Mesenchymal stem cell (in vitro differentiated cells and primary cell): ENCODE data around the gene ABTB2.

Experiments
- DNase-seq: peaks from one replicate; pipeline ENCODE4 v3.0.0-alpha.2; 2013
- H2AFZ ChIP-seq: one replicate; pipeline ENCODE4 v1.6.1; 2013; ENCODE audit warnings: low read depth, mild to moderate bottlenecking, control low read depth, inconsistent platforms, low read length, moderate library complexity
- H2AK5ac ChIP-seq: 2 replicates; pipeline ENCODE4 v1.6.1; 2013; ENCODE audit warnings: low read length, moderate library complexity, mild to moderate bottlenecking, inconsistent platforms; ENCODE audit not compliant: severe bottlenecking
- H2BK120ac ChIP-seq: one replicate; pipeline ENCODE4 v1.6.1; 2013; ENCODE audit warnings: low read depth, mild to moderate bottlenecking, inconsistent platforms, low read length, moderate library complexity
- H2BK12ac ChIP-seq, 2 experiments: one replicate each; pipeline ENCODE4 v1.6.1; 2013; ENCODE audit warnings: inconsistent platforms in 2 of 2, low read length in 2 of 2, mild to moderate bottlenecking in 2 of 2, moderate library complexity in 2 of 2, control low read depth in 1 of 2
- H2BK15ac ChIP-seq: one replicate; pipeline ENCODE4 v1.6.1; 2013; ENCODE audit warnings: mild to moderate bottlenecking, low read depth, inconsistent platforms; ENCODE audit not compliant: poor library complexity, severe bottlenecking
- H2BK5ac ChIP-seq: 2 replicates; pipeline ENCODE4 v1.6.1; 2013; ENCODE audit warnings: low read depth, mild to moderate bottlenecking, low read length, control low read depth, inconsistent platforms; ENCODE audit not compliant: poor library complexity, severe bottlenecking
- H3K14ac ChIP-seq, 2 experiments: one replicate each; pipeline ENCODE4 v1.6.1; 2013; ENCODE audit warnings: inconsistent platforms in 2 of 2, low read length in 2 of 2, control low read depth in 1 of 2, mild to moderate bottlenecking in 1 of 2, moderate library complexity in 1 of 2
- H3K18ac ChIP-seq, 2 experiments: one replicate each; pipeline ENCODE4 v1.6.1; 2013; ENCODE audit warnings: inconsistent platforms in 2 of 2, low read length in 2 of 2, control low read depth in 1 of 2, low read depth in 1 of 2, mild to moderate bottlenecking in 1 of 2
- H3K23ac ChIP-seq, 2 experiments: one replicate each; pipeline ENCODE4 v1.6.1; 2013; ENCODE audit warnings: inconsistent platforms in 2 of 2, low read length in 2 of 2, mild to moderate bottlenecking in 2 of 2, moderate library complexity in 2 of 2, control low read depth in 1 of 2
- H3K27ac ChIP-seq: 2 replicates; pipeline ENCODE4 v1.5.1; 2013; ENCODE audit warnings: mild to moderate bottlenecking, moderate library complexity, low read length, control low read depth, inconsistent platforms; ENCODE audit not compliant: poor library complexity, severe bottlenecking
- H3K27me3 ChIP-seq, 2 experiments: 2 replicates each; pipeline versions ENCODE4 v1.6.1 to v1.7.0; 2013; ENCODE audit warnings: low read length in 2 of 2, mild to moderate bottlenecking in 2 of 2, moderate library complexity in 2 of 2, control low read depth in 1 of 2, inconsistent platforms in 1 of 2; ENCODE audit not compliant: control insufficient read depth in 1 of 2, insufficient read depth in 1 of 2
- H3K36me3 ChIP-seq, 2 experiments: 2 replicates each; pipeline versions ENCODE4 v1.6.1 to v1.7.0; 2013; ENCODE audit warnings: low read length in 2 of 2, control low read depth in 1 of 2, inconsistent platforms in 1 of 2, low read depth in 1 of 2, mild to moderate bottlenecking in 1 of 2; ENCODE audit not compliant: insufficient read depth in 2 of 2, control insufficient read depth in 1 of 2
- H3K4ac ChIP-seq, 2 experiments: one replicate each; pipeline ENCODE4 v1.6.1; 2013; ENCODE audit warnings: inconsistent platforms in 2 of 2, low read length in 2 of 2, mild to moderate bottlenecking in 2 of 2, moderate library complexity in 2 of 2, control low read depth in 1 of 2, low read depth in 1 of 2
- H3K4me1 ChIP-seq: 2 replicates; pipeline ENCODE4 v1.6.1; 2013; ENCODE audit warnings: low read depth, low read length, control low read depth; ENCODE audit not compliant: control insufficient read depth, insufficient read depth
- H3K4me2 ChIP-seq: 2 replicates; pipeline ENCODE4 v1.6.1; 2013; ENCODE audit warnings: low read length, mild to moderate bottlenecking, inconsistent platforms; ENCODE audit not compliant: poor library complexity, severe bottlenecking
- H3K4me3 ChIP-seq, 2 experiments: 2 replicates each; pipeline versions ENCODE4 v1.5.1 to v1.7.0; 2013; ENCODE audit warnings: low read length in 2 of 2, mild to moderate bottlenecking in 2 of 2, control low read depth in 1 of 2, low read depth in 1 of 2; ENCODE audit not compliant: insufficient read depth in 1 of 2
- H3K79me1 ChIP-seq: replicated peaks from 2 replicates; pipeline ENCODE4 v1.6.1; 2013; ENCODE audit warnings: mild to moderate bottlenecking, control low read depth, low read length, inconsistent platforms; ENCODE audit not compliant: poor library complexity, severe bottlenecking
- H3K9ac ChIP-seq: 2 replicates; pipeline ENCODE4 v1.7.0; 2013; ENCODE audit warnings: mild to moderate bottlenecking, low read length, moderate library complexity
- H3K9me3 ChIP-seq: 2 replicates; pipeline ENCODE4 v1.7.0; 2013; ENCODE audit warnings: mild to moderate bottlenecking, low read length; ENCODE audit not compliant: control insufficient read depth
- H4K8ac ChIP-seq: one replicate; pipeline ENCODE4 v1.6.1; 2013; ENCODE audit warnings: inconsistent platforms, mild to moderate bottlenecking, low read length, moderate library complexity
- H4K91ac ChIP-seq: one replicate; pipeline ENCODE4 v1.6.1; 2013; ENCODE audit warnings: mild to moderate bottlenecking, low read length, inconsistent platforms
- WGBS: methylation state at CpG from one replicate; pipeline ENCODE4 v1.1.7; 2013; ENCODE audit warnings: mixed read lengths; 5-methylcytosine and 5-hydroxymethylcytosine counted together

ABTB2 gene

GRCh38 chr11:34318111-34319037 is 39.4 kb downstream of the ABTB2 start:
- H2BK120ac ChIP-seq, result no peak overlapping the region

GRCh38 chr11:34317666-34318065 is 40.1 kb downstream of the ABTB2 start:
- Histone ChIP-seq H2AFZ (no peak overlapping the region), H4K8ac (no peak overlapping the region), H3K79me1 (peaks cover 40% of the 10 kb centered on the region), H2BK15ac (no peak overlapping the region), H2BK120ac (no peak overlapping the region), H3K9ac (no peak overlapping the region), H3K4me3 (no peak overlapping the region), H3K36me3 (no peaks in the 10 kb centered on the region), H4K91ac (no peak overlapping the region), H3K14ac (no peak overlapping the region), H3K4me2 (no peak overlapping the region), H3K9me3 (no peaks in the 10 kb centered on the region), H3K27ac (no peak overlapping the region), H2BK12ac (no peak overlapping the region), H2BK5ac (no peak overlapping the region), H3K18ac (no peak overlapping the region), H3K23ac (no peak overlapping the region), H3K4ac (no peak overlapping the region), H3K27me3 (no peaks in the 10 kb centered on the region), H2AK5ac (no peak overlapping the region), H3K4me1 (peaks cover 8% of the 10 kb centered on the region)
- DNase-seq, result no peak
- WGBS, result 85% methylated on average over 2 of the region's 4 CpGs

More at GRCh38 chr11:34318111-34319037, 39.4 kb downstream of the ABTB2 start:
- H3K27me3 ChIP-seq, result no peaks in the 10 kb centered on the region
- no peak overlapping the region for H3K14ac ChIP-seq
- no peak overlapping the region for H2BK15ac ChIP-seq
- no peak overlapping the region for H2BK12ac ChIP-seq
- H3K4me2 ChIP-seq, result no peak overlapping the region
- H3K27ac ChIP-seq, result no peak overlapping the region
- DNase-seq, result peak; percentile 20
- H3K4me1 ChIP-seq, result peaks cover 8% of the 10 kb centered on the region
- no peak overlapping the region for H4K8ac ChIP-seq
- 64% methylated on average over 3 of the region's 4 CpGs for WGBS
- H2AFZ ChIP-seq, result no peak overlapping the region
- no peak overlapping the region for H3K4me3 ChIP-seq
- H3K18ac ChIP-seq, result no peak overlapping the region
- H3K36me3 ChIP-seq, result no peaks in the 10 kb centered on the region
- no peak overlapping the region for H4K91ac ChIP-seq
- H3K9me3 ChIP-seq, result no peaks in the 10 kb centered on the region
- H3K9ac ChIP-seq, result no peak overlapping the region
- H3K79me1 ChIP-seq, result peaks cover 36% of the 10 kb centered on the region
- H2BK5ac ChIP-seq, result no peak overlapping the region
- H3K4ac ChIP-seq, result no peak overlapping the region
- no peak overlapping the region for H2AK5ac ChIP-seq
- H3K23ac ChIP-seq, result no peak overlapping the region

GRCh38 chr11:34317036-34317360 is 40.8 kb downstream of the ABTB2 start:
- no peak overlapping the region for H3K27ac ChIP-seq
- no peaks in the 10 kb centered on the region for H3K9me3 ChIP-seq
- peaks cover 8% of the 10 kb centered on the region for H3K4me1 ChIP-seq
- H3K27me3 ChIP-seq, result no peaks in the 10 kb centered on the region
- H2AFZ ChIP-seq, result no peak overlapping the region
- no peak overlapping the region for H3K23ac ChIP-seq
- H4K91ac ChIP-seq, result no peak overlapping the region
- no peak overlapping the region for H2BK120ac ChIP-seq
- H3K14ac ChIP-seq, result no peak overlapping the region
- H3K9ac ChIP-seq, result no peak overlapping the region
- DNase-seq, result no peak
- no peak overlapping the region for H3K18ac ChIP-seq
- H2AK5ac ChIP-seq, result peak overlapping the region; percentile 63
- peaks cover 45% of the 10 kb centered on the region for H3K79me1 ChIP-seq
- H3K36me3 ChIP-seq, result no peaks in the 10 kb centered on the region
- H2BK15ac ChIP-seq, result no peak overlapping the region
- H3K4ac ChIP-seq, result no peak overlapping the region
- no peak overlapping the region for H2BK5ac ChIP-seq
- H2BK12ac ChIP-seq, result no peak overlapping the region
- H3K4me3 ChIP-seq, result no peak overlapping the region
- H3K4me2 ChIP-seq, result no peak overlapping the region
- H4K8ac ChIP-seq, result no peak overlapping the region

- no peaks in the 10 kb centered on the region for H3K27me3 ChIP-seq
- WGBS, result 78% methylated on average over 6 of the region's 8 CpGs
Observed at GRCh38 chr11:34316347-34317035, 41.3 kb downstream of the ABTB2 start.

More at GRCh38 chr11:34316347-34317035, 41.3 kb downstream of the ABTB2 start:
- Histone ChIP-seq H2BK15ac (no peak overlapping the region), H3K4me2 (no peak overlapping the region), H3K27ac (no peak overlapping the region), H3K23ac (no peak overlapping the region), H2BK12ac (no peak overlapping the region), H3K9ac (no peak overlapping the region), H3K4me3 (no peak overlapping the region), H2AK5ac (peak overlapping the region; percentile 10), H3K4me1 (peaks cover 8% of the 10 kb centered on the region), H3K79me1 (peaks cover 41% of the 10 kb centered on the region), H3K4ac (no peak overlapping the region), H3K14ac (no peak overlapping the region), H4K8ac (no peak overlapping the region), H4K91ac (no peak overlapping the region), H3K18ac (no peak overlapping the region), H2BK5ac (no peak overlapping the region), H2AFZ (no peak overlapping the region), H2BK120ac (no peak overlapping the region), H3K36me3 (no peaks in the 10 kb centered on the region), H3K9me3 (no peaks in the 10 kb centered on the region)
- no peak for DNase-seq
